ENCODE results near the gene ARHGAP33. TPM values are rescaled to one million over a fixed set of nuclear protein-coding genes. Genes with fewer than 3 reads are reported as not detected.

ARHGAP33 gene
- total and polyA plus RNA-seq, 2 donors from 2014 or later: 5.6 to 18.5 TPM

- Histone ChIP-seq H3K27ac (ENCODE audit: low read depth in 2 of 2, low read length in 2 of 2) (no peak overlapping the region), H3K27me3 (ENCODE audit: control insufficient read depth, insufficient read depth, low read length) (no peaks in the 10 kb centered on the region), H3K9me3 (ENCODE audit: control insufficient read depth in 2 of 3, insufficient read depth in 1 of 3, low read length in 3 of 3) (no peaks in the 10 kb centered on the region), H3K36me3 (ENCODE audit: control insufficient read depth in 2 of 3, insufficient read depth in 3 of 3, low read length in 3 of 3) (peaks cover 0 to 58% (median 28%) of the 10 kb centered on the region in 3 donors), H3K4me3 (ENCODE audit: low read length in 3 of 3) (no peak overlapping the region), H3K4me1 (ENCODE audit: control insufficient read depth in 2 of 3, insufficient read depth in 2 of 3, low read depth in 1 of 3, low read length in 3 of 3) (no peaks in the 10 kb centered on the region), H3K9ac (ENCODE audit: low read length in 3 of 3) (no peak overlapping the region)
- intact Hi-C loops (cut with DNase I): no loop called here
- FAIRE-seq: no peak
- DNase-seq: peak in 1 of 5 donors; percentile 71
- no peak for TF ChIP-seq CTCF (IDR thresholded peaks at IDR 0.05; ENCODE audit: borderline replicate concordance, extremely low read depth, insufficient read depth)
These were observed 42.7 kb upstream of the ARHGAP33 start for GRCh38 chr19:35732540-35733179.

- DNase-seq: peak in 1 of 5 donors; percentile 75
- no peak for TF ChIP-seq CTCF (IDR thresholded peaks at IDR 0.05; ENCODE audit: borderline replicate concordance, extremely low read depth, insufficient read depth)
These were observed 41.9 kb upstream of the ARHGAP33 start for GRCh38 chr19:35733180-35734125.

GRCh38 chr19:35734273-35734672 lies 41.1 kb upstream of the ARHGAP33 start:
- no peak for FAIRE-seq
- H3K27ac ChIP-seq (ENCODE audit: low read depth in 2 of 2, low read length in 2 of 2): no peak overlapping the region
- H3K36me3 ChIP-seq (ENCODE audit: control insufficient read depth in 2 of 3, insufficient read depth in 3 of 3, low read length in 3 of 3): peaks cover 2 to 52% (median 29%) of the 10 kb centered on the region in 3 donors
- H3K27me3 ChIP-seq (ENCODE audit: control insufficient read depth, insufficient read depth, low read length): no peaks in the 10 kb centered on the region
- no peak overlapping the region for H3K4me3 ChIP-seq (ENCODE audit: low read length in 3 of 3)
- H3K4me1 ChIP-seq (ENCODE audit: control insufficient read depth in 2 of 3, insufficient read depth in 2 of 3, low read depth in 1 of 3, low read length in 3 of 3): no peaks in the 10 kb centered on the region
- H3K9ac ChIP-seq (ENCODE audit: low read length in 3 of 3): no peak overlapping the region
- no peaks in the 10 kb centered on the region for H3K9me3 ChIP-seq (ENCODE audit: control insufficient read depth in 2 of 3, insufficient read depth in 1 of 3, low read length in 3 of 3)
- intact Hi-C loops (cut with DNase I): no loop called here
- no peak for TF ChIP-seq CTCF (IDR thresholded peaks at IDR 0.05; ENCODE audit: borderline replicate concordance, extremely low read depth, insufficient read depth)
- DNase-seq: no peak

More at GRCh38 chr19:35733180-35734125, 41.9 kb upstream of the ARHGAP33 start:
- intact Hi-C loops (cut with DNase I): no loop called here
- no peaks in the 10 kb centered on the region for H3K4me1 ChIP-seq (ENCODE audit: control insufficient read depth in 2 of 3, insufficient read depth in 2 of 3, low read depth in 1 of 3, low read length in 3 of 3)
- H3K4me3 ChIP-seq (ENCODE audit: low read length in 3 of 3): no peak overlapping the region
- no peak for FAIRE-seq
- no peak overlapping the region for H3K27ac ChIP-seq (ENCODE audit: low read depth in 2 of 2, low read length in 2 of 2)
- H3K36me3 ChIP-seq (ENCODE audit: control insufficient read depth in 2 of 3, insufficient read depth in 3 of 3, low read length in 3 of 3): peaks cover 2 to 58% (median 36%) of the 10 kb centered on the region in 3 donors
- no peaks in the 10 kb centered on the region for H3K9me3 ChIP-seq (ENCODE audit: control insufficient read depth in 2 of 3, insufficient read depth in 1 of 3, low read length in 3 of 3)
- no peaks in the 10 kb centered on the region for H3K27me3 ChIP-seq (ENCODE audit: control insufficient read depth, insufficient read depth, low read length)
- H3K9ac ChIP-seq (ENCODE audit: low read length in 3 of 3): no peak overlapping the region

All from kidney (tissue), 14 donors.